ENCODE measurements around the gene PPFIBP1.

- TF ChIP-seq CTCF (IDR thresholded peaks at IDR 0.05), result no peak
- no peak for TF ChIP-seq POLR2AphosphoS5 (IDR thresholded peaks at IDR 0.05)
- TF ChIP-seq POLR2A (IDR thresholded peaks at IDR 0.05), result no peak
- no peak for TF ChIP-seq EP300 (IDR thresholded peaks at IDR 0.05)
Measured at GRCh38 chr12:27549236-27549800, 25.3 kb downstream of the PPFIBP1 start.

Data from suprapubic skin (tissue), 4 donors.